Activated CD8-positive, alpha-beta T cell treated with anti-CD3 and anti-CD28 coated beads for 36 hours (primary cell): ENCODE measurements around the gene PCDH8. TPM values are rescaled to one million over a fixed set of nuclear protein-coding genes. Genes with fewer than 3 reads are reported as not detected.

Experiments used
- ATAC-seq: fragments of 200-7000 bp; cut with Tn5 transposase; one replicate; pipeline ENCODE4 v1.10.0; 2021; ENCODE audit warnings: mild to moderate bottlenecking, moderate library complexity
- CTCF ChIA-PET: fragments of 350-600 bp; sonication (Branson Sonifier 250); formaldehyde crosslinking; loops from one replicate; lab custom pipeline; 2021; ENCODE audit warnings: antibody characterized with exemption; lab: Charles Lee
- POLR2A ChIA-PET: fragments of 350-600 bp; sonication (Branson Sonifier 250); formaldehyde crosslinking; loops from one replicate; lab custom pipeline; 2021; ENCODE audit warnings: antibody characterized with exemption; lab: Charles Lee
- DNase-seq: peaks from one replicate; pipeline ENCODE4 v3.0.0-alpha.2; 2020
- H3K27ac Mint-ChIP-seq: one replicate; pipeline ENCODE4 v1.8.0; 2021; ENCODE audit warnings: mild to moderate bottlenecking, mixed read lengths
- H3K27me3 Mint-ChIP-seq: one replicate; pipeline ENCODE4 v1.8.0; 2021; ENCODE audit warnings: mixed read lengths
- H3K36me3 Mint-ChIP-seq: one replicate; pipeline ENCODE4 v1.8.0; 2021; ENCODE audit warnings: low read depth, mixed read lengths
- H3K4me1 Mint-ChIP-seq: one replicate; pipeline ENCODE4 v1.8.0; 2021; ENCODE audit warnings: low read depth, mixed read lengths
- H3K4me3 Mint-ChIP-seq: one replicate; pipeline ENCODE4 v1.8.0; 2021; ENCODE audit warnings: mild to moderate bottlenecking, moderate library complexity, mixed read lengths
- H3K9me3 Mint-ChIP-seq: one replicate; pipeline ENCODE4 v1.8.0; 2021; ENCODE audit warnings: mixed read lengths
- CTCF ChIP-seq: fragments of 200-600 bp; IDR thresholded peaks from one replicate; pipeline ENCODE4 v1.8.0; 2022; ENCODE audit warnings: antibody characterized with exemption, mild to moderate bottlenecking
- intact Hi-C: fragments of 100-400 bp; cut with micrococcal nuclease; formaldehyde crosslinking; loops from one replicate; pipeline ENCODE4 v1.10.0; 2022
- total RNA-seq, 2 experiments: library from RNA; stranded (reverse); gene quantifications; one replicate each; pipeline ENCODE4 v1.2.3, GENCODE V29; 2021

Gene PCDH8
- total RNA-seq, 2 experiments from 2014 or later, result not detected

- no peaks in the 10 kb centered on the region for H3K4me1 Mint-ChIP-seq
- intact Hi-C loops, result no loop called here
- POLR2A ChIA-PET, result no interaction called here
- H3K27ac Mint-ChIP-seq, result no peak overlapping the region
- H3K27me3 Mint-ChIP-seq, result peaks cover 10% of the 10 kb centered on the region
- no peak for TF ChIP-seq CTCF
- no peaks in the 10 kb centered on the region for H3K9me3 Mint-ChIP-seq
- no peaks in the 10 kb centered on the region for H3K36me3 Mint-ChIP-seq
- ATAC-seq (no peak), DNase-seq (no peak)
- CTCF ChIA-PET, result interaction anchor here (1.1 kb wide), 1 partner anchor 9 kb away, joined by 3 read pairs; no protein-coding TSS in a partner anchor
- no peak overlapping the region for H3K4me3 Mint-ChIP-seq
Measured at GRCh38 chr13:52800856-52801255, 47.6 kb downstream of the PCDH8 start.

- H3K27ac Mint-ChIP-seq, result no peak overlapping the region
- H3K27me3 Mint-ChIP-seq, result peaks cover 11% of the 10 kb centered on the region
- no peaks in the 10 kb centered on the region for H3K36me3 Mint-ChIP-seq
- ATAC-seq (no peak), DNase-seq (no peak)
- no peaks in the 10 kb centered on the region for H3K4me1 Mint-ChIP-seq
- POLR2A ChIA-PET, result no interaction called here
- no peaks in the 10 kb centered on the region for H3K9me3 Mint-ChIP-seq
- TF ChIP-seq CTCF, result no peak
- intact Hi-C loops, result no loop called here
- CTCF ChIA-PET, result interaction anchor here (1.0 kb wide), 1 partner anchor 10 kb away, joined by 3 read pairs; no protein-coding TSS in a partner anchor
- no peak overlapping the region for H3K4me3 Mint-ChIP-seq
Measured at GRCh38 chr13:52798770-52799430, 49.5 kb downstream of the PCDH8 start.

- ATAC-seq, result no peak
- Mint-ChIP-seq H3K36me3 (no peaks in the 10 kb centered on the region), H3K27me3 (peaks cover 11% of the 10 kb centered on the region), H3K4me1 (no peaks in the 10 kb centered on the region), H3K4me3 (no peak overlapping the region), H3K9me3 (no peaks in the 10 kb centered on the region), H3K27ac (no peak overlapping the region)
- no peak for TF ChIP-seq CTCF
- POLR2A ChIA-PET, result no interaction called here
- intact Hi-C loops, result no loop called here
- CTCF ChIA-PET, result interaction anchor here (1.0 kb wide), 1 partner anchor 38 kb away, joined by 3 read pairs; no protein-coding TSS in a partner anchor
- no peak for DNase-seq
Measured at GRCh38 chr13:52797176-52797575, 51.3 kb downstream of the PCDH8 start.

DNA sequence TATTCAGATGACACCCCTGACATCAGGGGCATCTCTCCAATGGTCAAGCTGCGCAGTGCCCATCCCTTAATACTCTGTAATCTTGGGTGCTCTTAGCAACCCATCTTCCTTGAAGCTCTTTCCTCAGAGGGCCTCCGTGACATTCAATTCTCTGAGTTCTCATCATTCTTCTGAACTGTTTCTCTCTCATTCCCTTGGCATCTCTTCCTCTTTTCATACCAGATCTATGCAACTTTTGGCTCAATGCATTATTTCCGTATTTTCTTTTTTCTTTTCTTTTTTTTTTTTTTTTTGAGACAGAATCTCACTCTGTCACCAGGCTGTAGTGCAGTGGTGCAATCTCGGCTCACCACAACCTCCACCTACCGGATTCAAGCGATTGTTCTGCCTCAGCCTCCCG is 53.9 kb downstream of the PCDH8 start:
- CTCF ChIA-PET, result interaction anchor here (1.5 kb wide), 1 partner anchor 174 kb away, joined by 4 read pairs; no protein-coding TSS in a partner anchor
- intact Hi-C loops, result no loop called here
- no peak for TF ChIP-seq CTCF
- H3K4me1 Mint-ChIP-seq, result no peaks in the 10 kb centered on the region
- H3K27ac Mint-ChIP-seq, result no peak overlapping the region
- no peaks in the 10 kb centered on the region for H3K36me3 Mint-ChIP-seq
- DNase-seq (no peak), ATAC-seq (no peak)
- peaks cover 13% of the 10 kb centered on the region for H3K27me3 Mint-ChIP-seq
- H3K4me3 Mint-ChIP-seq, result no peak overlapping the region
- H3K9me3 Mint-ChIP-seq, result no peaks in the 10 kb centered on the region
- POLR2A ChIA-PET, result no interaction called here

DNA sequence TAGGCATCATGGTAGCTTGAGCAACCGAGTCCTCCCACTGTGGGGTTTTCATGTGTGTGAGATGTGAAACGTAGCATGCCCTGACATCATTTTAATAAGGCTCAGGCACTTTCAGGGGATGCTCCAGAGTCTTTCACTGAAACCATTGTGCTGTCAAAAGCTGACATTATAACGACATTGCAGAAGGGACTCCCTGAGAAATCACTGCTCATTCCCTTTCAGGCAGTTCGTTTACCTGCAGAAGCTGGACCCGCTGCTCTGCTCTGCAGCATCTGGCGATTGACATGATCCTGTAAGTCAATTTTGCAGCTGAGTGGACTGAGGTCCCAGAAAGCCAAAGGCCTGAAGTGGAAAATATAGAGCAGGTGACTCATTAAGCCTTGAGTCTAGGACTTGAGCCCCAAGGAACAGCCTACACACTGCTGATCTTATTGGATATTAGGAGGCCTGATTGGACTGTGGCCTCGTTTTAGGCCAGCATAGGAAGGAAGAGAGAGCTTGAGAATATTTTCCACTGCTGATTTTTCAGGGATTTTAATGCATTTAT is 54.9 kb downstream of the PCDH8 start:
- POLR2A ChIA-PET, result no interaction called here
- H3K4me1 Mint-ChIP-seq, result no peaks in the 10 kb centered on the region
- TF ChIP-seq CTCF, result no peak
- intact Hi-C loops, result no loop called here
- ATAC-seq (no peak), DNase-seq (no peak)
- H3K9me3 Mint-ChIP-seq, result no peaks in the 10 kb centered on the region
- no peak overlapping the region for H3K4me3 Mint-ChIP-seq
- no peak overlapping the region for H3K27ac Mint-ChIP-seq
- H3K36me3 Mint-ChIP-seq, result no peaks in the 10 kb centered on the region
- CTCF ChIA-PET, result interaction anchor here (1.5 kb wide), 1 partner anchor 175 kb away, joined by 4 read pairs; no protein-coding TSS in a partner anchor
- peaks cover 13% of the 10 kb centered on the region for H3K27me3 Mint-ChIP-seq
